GM21360 (cell line): ENCODE results near the gene TUBA4A.
A peak's percentile ranks its signal among the peaks of the same experiment; 100 is the strongest.

Experiments used
- ATAC-seq: cut with Tn5 transposase; IDR thresholded peaks from one replicate; pipeline ENCODE4 v1.9.1; 2021; ENCODE audit warnings: mild to moderate bottlenecking, moderate library complexity; ENCODE audit not compliant: unreplicated experiment

Gene TUBA4A

DNA sequence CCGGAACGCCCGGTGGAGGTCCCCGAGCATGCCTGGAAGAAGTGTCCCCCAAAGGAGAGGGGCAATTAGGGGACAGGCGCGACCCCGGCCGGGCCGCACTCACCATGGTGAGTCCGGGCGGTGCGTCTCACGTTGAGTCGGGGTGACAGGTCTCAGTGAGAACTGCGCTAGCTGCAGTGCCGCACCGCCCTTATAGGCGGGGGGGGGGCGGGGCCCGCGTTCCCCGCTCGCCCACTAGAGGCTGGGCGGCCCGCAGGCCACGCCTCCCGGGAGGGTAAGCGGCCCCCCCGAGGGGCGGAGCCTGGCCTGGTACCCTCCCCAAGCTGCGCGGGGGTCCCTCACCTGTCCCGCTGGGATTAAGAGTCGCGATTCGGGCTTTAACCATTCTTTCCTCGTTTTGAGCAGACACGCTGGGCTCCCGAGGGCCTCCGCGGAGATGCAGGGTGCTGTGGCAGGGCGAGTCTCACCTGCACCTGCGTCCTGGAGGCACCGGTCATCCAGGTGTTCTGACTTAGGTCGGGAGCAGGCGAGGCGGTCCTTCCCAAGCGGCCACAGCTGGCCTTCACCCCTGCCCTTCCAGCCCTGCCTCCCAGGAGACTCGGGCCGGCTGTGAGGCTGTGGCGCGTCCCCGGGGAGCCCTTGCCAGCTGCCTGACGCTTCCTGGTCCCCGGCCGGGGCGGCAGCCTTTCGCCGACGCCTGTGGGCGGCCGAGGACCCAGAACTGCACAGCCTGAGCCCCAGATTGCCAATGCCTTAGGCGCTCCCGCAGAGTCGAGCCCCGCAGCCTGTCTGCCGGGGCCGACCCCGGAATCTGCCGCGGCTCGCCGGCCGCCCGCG lies at the start of gene TUBA4A:
TUBA4A (minus strand) TSS at position 166 of the 837 bp plus-strand sequence; CDS start at position 106, 60 bp downstream.
- peak; percentile 56 for ATAC-seq

DNA sequence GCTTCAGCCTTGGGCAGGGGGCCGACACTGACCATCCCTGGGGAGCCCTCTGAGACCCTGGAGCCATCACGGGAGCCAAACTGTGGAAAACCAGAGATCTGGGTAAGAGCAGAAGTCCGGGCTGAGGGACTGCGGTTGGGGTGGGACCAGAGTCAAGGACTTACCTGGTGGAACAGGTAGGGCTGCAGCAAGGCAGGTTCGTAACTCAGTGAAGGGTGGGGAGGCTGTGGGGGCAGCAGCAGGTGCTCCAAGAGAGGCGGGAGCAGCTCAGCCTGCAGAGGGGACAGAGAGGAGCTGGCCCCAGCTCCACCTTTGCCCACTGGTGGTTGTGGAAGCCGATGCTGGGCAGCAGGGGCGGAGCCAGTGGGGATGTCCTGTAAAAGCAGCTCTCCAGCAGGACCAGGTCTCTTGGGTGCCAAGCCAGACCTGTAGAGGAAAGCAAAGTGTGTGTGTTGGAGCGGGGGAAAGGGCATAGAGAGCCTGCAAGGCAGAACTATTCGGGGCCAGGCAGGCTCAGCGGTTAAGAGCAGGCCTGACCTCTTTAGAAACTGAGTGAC lies 48.8 kb upstream of the TUBA4A start:
- no peak for ATAC-seq

DNA sequence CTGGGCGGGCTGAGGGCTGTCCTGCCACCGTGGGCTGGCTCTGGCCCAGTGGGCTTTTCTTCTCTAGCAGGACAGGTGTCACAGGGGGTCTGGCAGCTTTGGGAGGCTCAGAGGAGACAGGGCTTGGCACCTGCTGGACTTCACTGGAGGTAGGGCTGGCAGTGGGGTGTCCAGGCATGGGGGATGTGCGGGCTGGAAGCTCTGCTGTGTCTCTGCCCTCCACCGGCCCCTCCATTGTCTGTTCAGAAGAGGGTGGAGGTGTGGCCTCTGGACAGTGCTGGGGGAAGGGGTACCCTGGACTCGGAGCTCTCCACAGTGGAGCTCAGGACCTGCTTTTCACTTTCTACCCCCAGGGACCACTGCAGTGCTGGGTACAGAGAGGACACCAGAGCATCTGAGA lies 46.3 kb upstream of the TUBA4A start:
- no peak for ATAC-seq

DNA sequence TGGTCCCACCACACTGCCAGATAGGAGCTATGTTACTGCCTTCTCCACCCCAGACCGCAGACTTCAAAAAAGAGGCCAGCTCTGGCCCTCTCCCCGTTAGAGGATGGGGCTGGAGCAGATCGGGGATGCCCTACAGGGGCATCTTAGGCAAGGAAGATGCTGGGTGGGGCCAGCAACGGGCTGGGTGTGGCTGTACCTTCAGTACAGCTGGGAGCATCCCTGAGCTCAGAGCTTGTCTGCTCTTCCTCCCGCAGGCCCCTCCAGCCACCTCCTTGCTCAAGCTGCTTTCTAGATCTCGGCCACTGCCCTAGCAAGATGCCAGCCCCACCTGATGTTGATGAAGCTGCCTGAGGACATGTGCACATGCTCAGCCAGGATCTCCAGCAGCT lies 45.6 kb upstream of the TUBA4A start:
- no peak for ATAC-seq

DNA sequence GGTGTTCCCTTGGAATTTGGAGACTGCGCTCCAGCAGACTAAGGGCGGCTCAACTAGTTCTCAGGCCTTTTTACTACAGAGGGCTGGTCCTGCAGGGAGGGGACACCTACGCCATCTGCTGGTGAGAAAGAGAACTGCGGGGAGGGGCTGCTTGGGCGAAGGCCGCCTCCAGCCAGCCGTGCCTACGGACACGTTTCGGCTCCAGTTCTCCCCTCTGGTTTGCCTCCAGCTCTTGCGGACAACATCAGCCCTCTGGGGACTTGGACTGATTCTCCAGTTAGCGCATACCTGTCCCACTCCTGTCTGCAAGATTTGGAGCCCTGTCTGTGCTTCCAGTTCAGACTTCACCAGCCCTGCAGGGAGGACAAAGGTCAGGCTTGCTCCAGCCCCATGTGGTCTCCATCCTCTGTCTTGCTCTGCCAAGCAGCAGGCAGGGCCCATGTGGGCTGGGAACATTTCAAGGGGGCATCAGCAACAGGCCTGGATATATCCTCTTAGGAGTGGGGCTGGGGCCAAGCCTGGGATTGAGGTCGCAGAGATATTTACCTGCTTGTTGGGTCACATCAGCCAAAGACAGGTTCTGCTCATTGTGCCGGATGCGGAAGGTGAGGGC lies 45.1 kb upstream of the TUBA4A start:
- peak; percentile 61 for ATAC-seq

DNA sequence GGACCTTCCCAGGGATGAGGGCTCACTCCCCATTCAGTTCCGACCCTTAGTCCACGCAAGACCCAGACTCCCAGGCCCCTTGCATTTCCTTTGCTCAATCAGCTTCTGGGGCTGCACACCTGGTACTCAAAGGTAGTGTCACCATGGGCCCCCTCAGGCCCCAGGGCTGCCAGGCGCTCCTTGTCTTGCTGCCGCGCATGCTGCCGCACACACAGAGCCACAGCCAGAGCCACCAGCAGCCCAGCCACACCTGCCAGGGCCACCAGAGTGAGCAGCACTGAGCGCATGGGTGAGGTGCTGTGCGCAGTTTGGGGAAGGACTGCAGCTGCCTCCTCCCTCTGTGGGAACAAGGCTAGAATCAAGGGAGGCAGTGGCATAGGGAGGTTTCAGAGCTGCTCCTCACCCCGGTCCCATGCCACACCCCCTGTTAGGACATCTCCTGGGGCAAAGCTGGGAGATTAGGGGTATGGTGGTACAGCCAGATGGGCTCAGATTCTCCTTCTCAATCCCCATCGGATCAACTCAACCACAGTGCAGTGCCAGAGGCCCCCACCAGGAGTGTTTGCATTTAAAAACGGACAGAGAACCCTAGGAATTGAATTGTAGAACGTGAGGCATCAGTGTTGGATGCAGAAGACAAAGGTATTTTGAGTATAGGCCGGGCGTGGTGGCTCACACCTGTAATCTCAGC lies 44.2 kb upstream of the TUBA4A start:
- no peak for ATAC-seq

DNA sequence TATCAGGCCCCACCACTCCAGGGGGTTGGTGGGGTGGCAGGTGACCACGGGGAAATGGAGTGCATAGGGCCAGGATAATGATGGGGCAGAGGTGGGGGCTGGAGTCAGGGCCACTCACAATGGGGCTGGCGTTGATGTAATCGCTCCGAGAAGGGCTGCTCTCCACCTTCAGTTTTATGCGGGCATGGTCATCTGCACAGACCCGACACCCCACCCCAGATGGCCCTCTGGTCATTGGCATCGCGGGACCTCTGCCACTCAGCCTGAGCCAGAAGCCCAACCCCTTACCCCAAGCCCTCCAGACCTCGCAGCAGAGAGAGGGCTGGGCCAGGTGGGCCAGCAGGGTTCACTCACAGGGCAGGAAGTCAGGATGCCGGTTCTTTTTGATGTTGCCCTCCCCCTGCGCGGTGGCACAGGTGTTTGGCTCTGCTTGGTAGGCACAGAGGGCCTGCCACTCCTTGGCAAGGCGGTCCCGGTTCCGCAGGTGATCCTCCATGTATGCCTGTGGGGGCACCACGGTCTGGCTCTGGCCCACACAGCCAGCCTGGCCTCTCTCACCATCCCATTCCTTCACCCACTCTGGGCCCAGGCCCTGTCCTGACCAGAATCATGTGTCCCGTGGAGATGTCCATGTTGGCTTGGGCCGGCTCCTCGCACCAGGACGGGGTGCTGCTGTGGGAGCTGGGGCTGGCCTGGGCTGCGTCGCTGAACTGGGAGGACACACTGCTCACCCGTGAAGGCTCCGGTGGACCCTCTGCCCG lies 43.1 kb upstream of the TUBA4A start:
- no peak for ATAC-seq

DNA sequence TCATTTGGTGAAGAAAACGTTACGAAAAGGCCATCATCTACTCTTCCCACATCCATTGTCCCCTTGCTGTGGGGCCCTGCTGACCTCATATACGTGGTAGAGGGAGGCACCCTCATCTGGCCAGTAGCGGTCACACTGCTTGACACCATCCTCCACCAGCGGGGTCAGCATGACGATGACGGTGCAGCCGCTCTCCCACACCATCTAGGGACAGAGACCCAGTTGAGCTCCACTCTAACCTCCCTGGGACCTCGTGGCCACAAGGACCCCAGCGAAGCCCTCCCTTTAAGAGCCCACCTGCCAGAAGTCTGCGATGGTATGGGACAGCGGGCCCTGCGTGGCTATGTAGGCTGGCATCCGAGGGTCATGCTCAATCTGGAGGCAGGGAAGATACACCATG lies 42.4 kb upstream of the TUBA4A start:
- no peak for ATAC-seq

DNA sequence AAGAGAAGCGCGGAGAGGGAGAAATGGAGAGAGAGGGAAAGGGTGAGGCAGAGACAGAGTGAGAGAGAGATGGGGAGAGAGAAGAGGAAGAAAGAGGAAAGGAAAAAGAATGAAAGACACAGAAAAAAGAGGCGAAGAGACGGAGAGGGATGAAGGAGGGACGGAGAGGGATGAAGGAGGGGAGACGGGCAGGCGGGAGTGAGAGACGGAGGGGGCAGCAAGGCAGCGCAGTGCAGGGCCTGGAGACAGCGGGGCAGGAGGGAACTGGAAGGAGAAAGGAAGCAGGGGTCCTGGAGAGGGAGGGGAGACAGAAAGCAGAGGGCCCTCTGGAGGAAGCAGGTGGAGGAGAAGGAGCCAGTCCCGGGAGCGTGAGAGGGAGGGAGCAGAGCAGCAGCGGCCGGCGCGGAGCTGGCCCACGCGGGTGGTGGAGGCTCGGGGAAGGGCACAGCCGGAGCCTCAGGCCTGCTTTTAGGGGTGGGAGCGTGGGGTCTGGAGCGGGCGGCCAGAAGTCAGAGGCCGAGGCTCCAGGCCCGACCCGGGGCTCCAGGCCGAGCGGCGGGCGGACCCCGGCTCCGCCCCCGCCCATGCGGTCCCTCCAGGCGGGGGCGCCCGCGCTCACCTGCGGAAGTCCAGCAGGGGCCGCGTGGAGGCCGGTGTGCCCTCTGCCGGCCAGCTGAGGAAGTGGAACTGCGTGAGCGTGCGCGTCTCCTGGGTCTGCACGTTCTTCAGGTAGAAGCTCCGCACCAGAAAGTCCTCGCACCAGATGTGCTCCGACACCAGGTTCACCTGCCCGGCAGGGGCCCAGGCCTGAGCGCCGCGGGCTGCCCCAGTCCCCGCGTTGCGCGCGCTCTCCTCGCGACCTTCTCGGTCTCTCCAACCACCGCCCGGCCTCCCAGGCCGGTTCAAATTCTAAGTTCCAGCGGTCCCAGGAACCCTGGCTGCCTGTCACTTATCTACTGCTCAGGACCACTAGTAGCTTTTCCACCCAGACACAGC lies 40.9 kb upstream of the TUBA4A start:
- peak; percentile 85 for ATAC-seq

DNA sequence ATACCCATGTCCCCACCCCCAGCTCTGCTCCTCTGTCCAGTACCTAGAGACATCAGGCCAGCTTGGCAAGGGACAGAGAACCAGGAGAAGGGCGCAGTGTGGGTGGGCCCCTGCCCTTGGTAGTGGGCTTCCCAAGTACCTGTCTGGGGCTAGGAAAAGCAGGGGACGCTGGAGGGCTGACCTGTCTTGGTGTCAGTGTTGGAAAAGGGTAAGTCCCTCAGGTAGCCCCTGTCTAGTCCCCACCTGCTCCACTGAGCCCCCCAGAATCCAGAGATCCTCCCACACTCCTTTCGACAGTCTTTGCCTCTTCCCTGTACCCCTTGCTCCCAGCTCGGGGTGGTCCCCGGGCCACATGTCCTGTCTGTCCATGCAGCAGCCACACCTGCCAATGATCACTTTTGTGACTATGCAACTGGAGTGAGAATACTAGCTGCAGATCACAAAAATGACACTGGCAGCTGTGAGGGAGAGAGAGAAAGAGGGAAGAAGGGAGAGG lies 40.1 kb upstream of the TUBA4A start:
- no peak for ATAC-seq

DNA sequence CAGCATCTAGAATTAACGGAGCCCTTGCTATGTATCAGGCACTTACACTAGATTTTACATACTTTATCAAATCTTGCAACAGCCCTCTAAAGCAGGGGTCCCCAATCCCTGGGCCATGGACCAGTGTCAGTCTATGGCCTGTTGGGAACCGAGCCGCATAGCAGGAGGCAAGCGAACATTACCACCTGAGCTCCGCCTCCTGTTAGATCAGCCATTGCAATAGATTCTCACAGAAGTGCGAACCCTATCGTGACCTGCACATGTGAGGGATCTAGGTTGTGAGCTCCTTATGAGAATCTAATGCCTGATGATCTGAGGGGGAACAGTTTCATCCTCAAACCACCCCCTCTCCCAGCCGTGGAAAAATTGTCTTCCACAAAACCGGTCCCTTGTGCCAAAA lies 38.9 kb upstream of the TUBA4A start:
- no peak for ATAC-seq

DNA sequence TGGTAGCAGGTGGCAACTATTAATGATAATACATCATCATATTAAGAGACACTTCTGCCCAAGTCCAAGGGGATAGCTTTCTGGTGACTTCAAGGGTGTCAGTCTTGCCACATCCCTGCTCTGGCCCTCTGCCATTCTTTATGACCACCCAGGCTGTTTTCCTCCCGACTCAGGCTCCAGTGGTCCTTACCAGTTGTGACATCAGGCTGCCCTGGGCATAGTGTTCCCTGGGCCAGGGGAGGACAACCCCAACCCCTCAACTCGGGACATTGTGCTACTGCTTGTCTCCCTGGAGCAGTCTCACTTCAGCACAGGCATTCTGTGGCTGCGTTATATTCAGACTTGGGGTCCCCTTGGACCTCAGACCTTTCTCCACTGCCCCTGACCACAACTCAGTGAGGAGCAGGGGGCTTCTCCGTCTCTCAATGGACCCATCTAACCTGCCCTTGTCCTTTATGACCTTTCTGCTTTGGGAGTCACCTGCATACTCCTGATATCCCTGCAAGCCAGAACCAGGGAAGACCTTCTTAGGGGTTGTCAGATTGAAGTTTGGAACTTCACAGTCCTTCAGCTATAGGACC lies 38.3 kb upstream of the TUBA4A start:
- ATAC-seq, result no peak

DNA sequence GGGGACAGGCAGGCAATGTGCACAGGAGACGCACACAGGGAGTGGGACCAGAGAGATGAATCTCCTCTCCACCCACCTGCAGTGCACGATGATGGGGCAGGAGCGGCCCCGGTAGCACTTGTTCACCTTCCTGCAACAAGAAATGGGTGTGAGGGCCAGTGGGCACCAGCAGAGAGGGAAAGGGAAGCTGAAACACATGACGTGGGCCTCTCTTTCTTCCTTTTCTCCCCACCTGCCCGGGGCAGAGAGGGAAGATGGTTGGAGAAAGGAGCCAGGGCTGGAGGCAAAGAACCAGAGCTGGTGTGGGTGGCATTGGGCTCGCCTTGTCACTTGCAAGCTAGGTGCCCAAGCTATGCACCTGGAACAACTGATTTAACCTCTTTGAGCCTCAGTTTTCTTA lies 37.7 kb upstream of the TUBA4A start:
- no peak for ATAC-seq

DNA sequence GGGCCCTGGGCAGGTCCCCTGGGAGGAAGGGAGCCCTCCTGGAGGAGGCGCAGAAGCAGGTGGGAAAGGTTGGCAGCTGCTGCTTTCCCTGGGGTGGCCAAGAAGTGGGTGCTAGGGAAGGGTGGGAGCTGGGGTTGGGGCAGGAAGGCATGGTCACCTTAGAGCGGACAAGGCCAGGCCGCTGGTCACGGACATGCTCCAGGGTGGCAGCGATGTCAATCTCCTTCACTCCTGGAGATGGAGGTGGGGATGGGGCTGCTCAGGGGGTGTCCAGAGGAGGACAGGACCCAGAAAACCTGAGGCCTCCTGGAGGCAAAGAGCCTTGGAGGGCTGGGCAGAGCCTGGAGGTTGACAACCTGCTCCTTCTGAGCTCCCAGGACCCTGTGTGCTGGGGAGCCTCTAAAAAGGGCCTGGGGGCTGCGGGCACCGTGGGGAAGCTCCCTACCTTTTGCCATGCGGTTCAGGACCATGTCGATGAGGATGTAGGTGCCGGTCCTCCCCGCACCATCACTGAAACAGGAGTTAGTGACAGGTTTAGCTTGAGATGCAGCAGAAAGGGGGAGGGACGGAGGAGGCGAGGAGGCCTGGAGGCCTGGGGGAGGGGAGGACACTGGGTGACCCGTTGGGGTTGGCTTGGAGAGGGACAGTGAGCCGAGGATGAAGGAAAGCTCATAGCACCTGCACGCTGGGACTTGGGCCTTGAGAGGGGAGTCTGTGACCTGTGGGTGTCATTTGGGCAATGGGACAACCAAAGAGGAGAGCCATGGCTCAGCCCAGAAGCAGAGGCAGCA lies 36.9 kb upstream of the TUBA4A start:
- no peak for ATAC-seq

DNA sequence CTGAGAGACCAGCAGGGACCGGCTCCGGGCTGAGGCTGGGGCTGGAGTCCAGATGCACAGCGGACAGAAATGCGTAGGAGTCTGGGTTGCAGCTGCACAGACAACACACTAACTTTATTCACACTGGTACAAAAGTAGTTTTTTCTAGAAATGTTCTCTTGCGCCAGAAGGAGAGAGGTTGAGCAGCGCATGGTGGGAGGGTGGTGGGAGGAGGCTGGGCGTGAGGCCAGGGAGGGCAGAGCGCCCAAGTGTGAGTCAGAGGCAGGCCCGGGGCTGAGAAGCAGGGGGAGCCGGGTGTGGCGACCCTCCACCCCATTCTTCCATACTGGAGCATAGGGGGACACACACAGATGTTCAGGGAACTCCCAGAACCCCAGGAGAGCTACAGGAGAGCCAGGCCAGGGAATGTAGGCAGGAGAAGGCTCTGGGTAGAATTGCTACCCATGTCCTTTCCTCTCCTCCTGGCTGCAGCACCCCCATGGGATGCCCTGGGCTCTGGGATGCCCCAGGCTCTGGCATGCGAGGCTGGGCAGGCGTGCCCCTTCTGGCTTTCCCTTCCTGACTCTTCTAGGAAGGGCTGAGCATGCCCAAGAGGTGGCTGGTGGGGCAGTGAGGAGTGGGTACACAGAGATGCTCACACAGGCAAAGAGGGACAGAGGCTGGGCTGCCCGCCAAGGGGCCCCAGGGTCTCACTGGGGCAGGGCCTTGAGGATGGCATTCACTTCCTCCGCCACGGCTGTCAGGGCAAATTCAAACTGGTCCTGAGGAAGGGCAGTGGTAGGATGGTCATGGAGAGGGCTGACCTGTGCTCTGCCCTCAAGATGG lies 36.0 kb upstream of the TUBA4A start:
- no peak for ATAC-seq

DNA sequence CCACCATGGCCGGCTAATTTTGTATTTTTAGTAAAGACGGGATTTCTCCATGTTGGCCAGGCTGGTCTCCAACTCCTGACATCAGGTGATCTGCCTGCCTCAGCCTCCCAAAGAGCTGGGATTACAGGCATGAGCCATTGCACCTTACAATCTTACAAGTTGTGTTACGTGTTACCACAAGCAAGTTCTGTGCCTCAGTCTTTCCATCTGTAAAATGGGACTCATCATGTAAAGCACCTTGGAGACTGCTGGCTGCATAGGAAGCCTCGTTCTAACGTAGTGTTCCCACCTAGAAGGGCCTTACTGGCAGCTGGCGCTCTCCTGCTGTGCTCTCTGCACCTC lies 35.4 kb upstream of the TUBA4A start:
- no peak for ATAC-seq

DNA sequence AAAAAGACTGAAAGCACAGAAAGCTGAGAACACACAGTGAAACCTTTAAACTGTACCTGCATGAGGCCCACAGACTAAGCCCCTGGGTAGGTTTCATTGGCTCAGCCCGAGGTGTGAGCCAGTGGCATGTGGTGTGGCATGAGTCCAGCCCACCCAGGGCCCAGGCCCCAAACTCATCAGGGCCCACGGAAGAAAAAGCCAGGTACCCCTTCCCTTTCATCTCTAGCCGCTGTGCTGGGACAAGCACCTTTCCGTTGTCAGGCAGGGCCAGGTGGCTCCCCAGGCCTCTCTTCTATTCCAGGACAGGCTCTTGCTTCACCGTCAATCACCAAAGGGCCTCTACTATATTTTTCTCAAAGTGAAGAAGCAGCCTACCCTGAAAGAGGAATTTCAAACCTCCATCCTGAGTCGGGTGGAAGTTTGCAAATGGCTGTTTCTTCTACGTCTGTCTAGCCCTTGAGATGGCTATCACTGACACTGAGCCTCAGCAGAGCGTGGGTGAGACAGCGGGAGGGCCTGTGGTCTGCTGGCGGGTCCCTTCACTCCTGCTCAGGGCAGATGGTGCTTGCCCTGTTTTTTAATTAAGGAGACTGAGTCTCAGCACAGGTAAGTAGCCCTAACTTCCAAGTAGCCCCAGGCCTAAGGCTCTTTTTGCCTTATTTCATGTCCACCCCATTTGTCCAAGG lies 34.0 kb upstream of the TUBA4A start:
- no peak for ATAC-seq
